Stomach (tissue), 9 donors: ENCODE measurements around the gene AP1S3. TPM values are rescaled to one million over a fixed set of nuclear protein-coding genes. Genes with fewer than 3 reads are reported as not detected.

Experiments used
- DNase-seq, 2 donors: peaks; one replicate each; pipeline versions ENCODE4 v3.0.0 to v3.0.0-alpha.2; 2013 to 2019
- H3K27ac ChIP-seq, 5 donors: fragments of 200-600 bp in 4 of 5; sonication (generic) in 4 of 5; one replicate each; pipeline ENCODE4 v1.5.1; 2013 to 2019; ENCODE audit warnings: mild to moderate bottlenecking in 1 of 5, moderate library complexity in 1 of 5
- H3K27me3 ChIP-seq, 3 donors: fragments of 200-600 bp; sonication (generic); one replicate each; pipeline ENCODE4 v1.5.1; 2017 to 2019; ENCODE audit warnings: mixed run types in 1 of 3
- H3K36me3 ChIP-seq, 4 donors: fragments of 200-600 bp; sonication (generic); 1 replicate in 3 of 4; 2 replicates in 1 of 4; pipeline ENCODE4 v1.5.1; 2016 to 2019
- H3K4me1 ChIP-seq, 4 donors: fragments of 200-600 bp; sonication (generic); one replicate each; pipeline ENCODE4 v1.5.1; 2016 to 2019
- H3K4me3 ChIP-seq, 4 donors: fragments of 200-600 bp; sonication (generic) in 3 of 4; one replicate each; pipeline ENCODE4 v1.5.1; 2016 to 2019; ENCODE audit warnings: mild to moderate bottlenecking in 1 of 4
- H3K9me3 ChIP-seq, 4 donors: fragments of 200-600 bp; sonication (generic); one replicate each; pipeline ENCODE4 v1.5.1; 2016 to 2019
- EP300 ChIP-seq: sonication (generic); formaldehyde crosslinking; IDR thresholded peaks from one replicate; pipeline ENCODE4 v1.6.1; 2017; ENCODE audit warnings: antibody characterized with exemption
- POLR2A ChIP-seq, 4 donors: fragments of 450-650 bp; IDR thresholded peaks; one replicate each; pipeline ENCODE4 v1.6.1; 2016; ENCODE audit warnings: antibody characterized with exemption in 4 of 4, control low read depth in 2 of 4, mild to moderate bottlenecking in 1 of 4, moderate library complexity in 1 of 4
- POLR2AphosphoS5 ChIP-seq, 3 donors: sonication (generic); formaldehyde crosslinking; IDR thresholded peaks; one replicate each; pipeline ENCODE4 v1.6.1; 2016; ENCODE audit warnings: antibody characterized with exemption in 3 of 3
- WGBS, 5 donors: extraction: QIAGEN DNeasy Blood & Tissue Kit in 3 of 5; methylation state at CpG; one replicate each; pipeline versions ENCODE4 v1.1.5 to v1.1.7; 2013 to 2018; 5-methylcytosine and 5-hydroxymethylcytosine counted together
- intact Hi-C: fragments of 100-400 bp; cut with DNase I; formaldehyde crosslinking; loops from one replicate; pipeline ENCODE4 v1.15.1; 2023; ENCODE audit warnings: low total_unique reads
- polyA plus RNA-seq, 3 donors: library from polyadenylated mRNA; stranded (reverse); fragments of 200-250 nt; gene quantifications; one replicate each; pipeline ENCODE4 v1.2.3, GENCODE V29; 2013
- total RNA-seq, 5 donors: library from RNA; depleted of rRNA; stranded (reverse); fragments of >200 nt; gene quantifications; one replicate each; pipeline versions ENCODE4 v1.1.0 to v1.2.3, GENCODE V29; 2014 to 2016
- TF ChIP-seq, protein P1 (sequence below), 7 experiments: fragments of 450-650 bp in 4 of 7; fragments of 200-600 bp in 3 of 7; sonication (generic) in 3 of 7; IDR thresholded peaks; one replicate each; pipeline ENCODE4 v1.5.1; 2016 to 2019; ENCODE audit warnings: antibody characterized with exemption in 7 of 7, control low read depth in 2 of 7, mild to moderate bottlenecking in 1 of 7
- donor health status: healthy with polysubstance abuse.
- donor health status: Bipolar disorder and iron deficiency.
- donor health status: healthy.

Gene AP1S3
- total and polyA plus RNA-seq, 8 donors = 1.5 to 18.2 (median 6.1) TPM; not detected in 2

DNA sequence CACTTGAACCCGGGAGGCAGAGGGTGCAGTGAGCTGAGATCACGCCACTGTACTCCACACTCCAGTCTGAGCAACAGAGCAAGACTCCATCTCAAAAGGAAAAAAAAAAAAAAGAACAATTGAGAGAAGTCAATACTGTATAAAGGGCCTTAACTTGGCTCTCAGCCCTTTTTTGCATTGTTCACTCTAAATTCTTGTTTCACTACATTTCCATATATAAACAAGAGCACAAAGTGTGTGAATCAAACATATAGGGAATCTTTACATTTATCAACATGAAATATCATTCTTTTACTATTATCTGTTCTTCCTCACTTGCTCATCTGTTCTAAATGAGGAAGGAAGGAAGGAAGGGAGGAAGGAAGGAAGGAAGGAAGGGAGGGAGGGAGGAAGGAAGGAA is 90.8 kb downstream of the AP1S3 start:
- no peaks in the 10 kb centered on the region for H3K27me3 ChIP-seq
- H3K36me3 ChIP-seq = no peaks in the 10 kb centered on the region
- intact Hi-C loops = no loop called here
- WGBS, 5 donors = 90 to 96% (median 93%) methylated on average over 2 of the region's 2 CpGs
- H3K4me1 ChIP-seq = no peaks in the 10 kb centered on the region
- TF ChIP-seq POLR2AphosphoS5 (IDR thresholded peaks at IDR 0.05) (no peak), POLR2A (IDR thresholded peaks at IDR 0.05) (no peak), EP300 (no peak)
- TF ChIP-seq, protein P1, sequence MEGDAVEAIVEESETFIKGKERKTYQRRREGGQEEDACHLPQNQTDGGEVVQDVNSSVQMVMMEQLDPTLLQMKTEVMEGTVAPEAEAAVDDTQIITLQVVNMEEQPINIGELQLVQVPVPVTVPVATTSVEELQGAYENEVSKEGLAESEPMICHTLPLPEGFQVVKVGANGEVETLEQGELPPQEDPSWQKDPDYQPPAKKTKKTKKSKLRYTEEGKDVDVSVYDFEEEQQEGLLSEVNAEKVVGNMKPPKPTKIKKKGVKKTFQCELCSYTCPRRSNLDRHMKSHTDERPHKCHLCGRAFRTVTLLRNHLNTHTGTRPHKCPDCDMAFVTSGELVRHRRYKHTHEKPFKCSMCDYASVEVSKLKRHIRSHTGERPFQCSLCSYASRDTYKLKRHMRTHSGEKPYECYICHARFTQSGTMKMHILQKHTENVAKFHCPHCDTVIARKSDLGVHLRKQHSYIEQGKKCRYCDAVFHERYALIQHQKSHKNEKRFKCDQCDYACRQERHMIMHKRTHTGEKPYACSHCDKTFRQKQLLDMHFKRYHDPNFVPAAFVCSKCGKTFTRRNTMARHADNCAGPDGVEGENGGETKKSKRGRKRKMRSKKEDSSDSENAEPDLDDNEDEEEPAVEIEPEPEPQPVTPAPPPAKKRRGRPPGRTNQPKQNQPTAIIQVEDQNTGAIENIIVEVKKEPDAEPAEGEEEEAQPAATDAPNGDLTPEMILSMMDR (IDR thresholded peaks at IDR 0.05) = no peak
- H3K9me3 ChIP-seq = no peaks in the 10 kb centered on the region
- H3K27ac ChIP-seq = no peak overlapping the region
- no peak overlapping the region for H3K4me3 ChIP-seq
- DNase-seq = no peak

DNA sequence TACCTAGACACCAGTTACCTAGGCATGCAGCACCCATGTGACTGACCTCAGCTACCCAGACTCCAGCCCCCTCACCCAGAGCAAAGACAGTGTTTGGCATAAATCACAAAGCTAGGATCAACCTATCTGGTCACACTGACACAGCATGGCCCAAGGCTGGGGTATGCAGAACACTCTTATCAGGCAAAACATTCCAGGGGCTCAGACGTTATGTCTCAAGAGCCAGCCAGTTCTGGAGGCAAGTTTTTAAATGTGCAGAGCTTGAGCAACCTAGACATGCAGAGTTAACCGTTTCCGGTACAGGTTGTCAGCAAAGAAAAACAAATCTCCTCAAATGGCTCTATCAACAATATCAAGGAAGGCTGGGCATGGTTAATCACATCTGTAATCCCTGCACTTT is 92.8 kb downstream of the AP1S3 start:
- no peak for DNase-seq
- TF ChIP-seq, protein P1 (IDR thresholded peaks at IDR 0.05) = no peak
- TF ChIP-seq POLR2AphosphoS5 (IDR thresholded peaks at IDR 0.05) (no peak), POLR2A (IDR thresholded peaks at IDR 0.05) (no peak), EP300 (no peak)
- H3K4me1 ChIP-seq = no peaks in the 10 kb centered on the region
- intact Hi-C loops = no loop called here
- WGBS, 5 donors = 53 to 70% (median 58%) methylated on average over 3 of the region's 3 CpGs
- no peaks in the 10 kb centered on the region for H3K9me3 ChIP-seq
- no peak overlapping the region for H3K27ac ChIP-seq
- H3K36me3 ChIP-seq = no peaks in the 10 kb centered on the region
- no peak overlapping the region for H3K4me3 ChIP-seq
- no peaks in the 10 kb centered on the region for H3K27me3 ChIP-seq

DNA sequence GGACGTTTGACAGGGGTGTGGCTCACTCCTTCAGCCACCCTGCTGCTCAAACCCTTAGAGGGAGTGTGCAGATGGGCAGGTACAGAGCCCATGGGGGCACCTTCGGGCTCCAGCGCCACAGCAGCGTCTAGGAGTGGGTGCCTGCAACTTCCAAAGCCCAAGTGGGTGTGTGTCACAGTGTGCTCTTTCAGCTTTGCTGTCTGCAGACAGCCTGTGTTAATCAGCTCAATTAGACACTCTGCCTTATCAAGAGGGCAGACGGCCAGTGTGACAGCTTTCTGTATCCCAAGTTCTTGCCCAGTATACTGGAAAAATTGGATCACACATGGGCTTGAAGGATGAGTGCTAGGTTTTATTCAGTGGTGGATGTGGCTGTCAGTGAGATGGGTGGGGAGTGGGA is 96.7 kb downstream of the AP1S3 start:
- Histone ChIP-seq H3K36me3 (no peaks in the 10 kb centered on the region), H3K9me3 (no peaks in the 10 kb centered on the region), H3K4me3 (no peak overlapping the region), H3K4me1 (no peaks in the 10 kb centered on the region), H3K27ac (no peak overlapping the region), H3K27me3 (no peaks in the 10 kb centered on the region)
- DNase-seq = no peak
- 65 to 76% (median 68%) methylated on average over 5 of the region's 5 CpGs for WGBS, 5 donors
- intact Hi-C loops = no loop called here
- TF ChIP-seq, protein P1 (IDR thresholded peaks at IDR 0.05) = no peak
- no peak for TF ChIP-seq POLR2AphosphoS5 (IDR thresholded peaks at IDR 0.05)
- no peak for TF ChIP-seq EP300
- no peak for TF ChIP-seq POLR2A (IDR thresholded peaks at IDR 0.05)

DNA sequence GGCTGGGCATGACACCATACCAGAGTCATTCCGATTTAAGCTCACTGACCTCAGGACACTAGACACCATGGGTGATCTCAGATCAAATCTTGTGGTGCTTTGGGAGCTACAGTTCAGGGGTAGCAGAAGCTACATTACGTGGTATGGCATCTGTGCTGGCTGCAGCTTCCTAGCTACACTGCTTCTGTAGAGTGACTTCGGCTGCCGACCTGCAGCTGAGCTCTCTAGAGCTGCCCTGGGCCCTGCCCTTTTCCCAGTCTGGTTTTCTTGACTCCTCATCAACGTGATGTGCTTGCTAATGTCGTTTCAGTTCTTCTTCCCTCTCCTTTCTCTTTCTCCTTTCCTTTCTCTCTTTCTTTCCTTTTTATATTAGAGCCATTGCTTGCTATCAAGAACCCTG is 100.2 kb downstream of the AP1S3 start:
- Histone ChIP-seq H3K27ac (no peak overlapping the region), H3K4me3 (no peak overlapping the region), H3K36me3 (no peaks in the 10 kb centered on the region), H3K27me3 (no peaks in the 10 kb centered on the region), H3K9me3 (no peaks in the 10 kb centered on the region), H3K4me1 (peaks cover 0 to 7% (median 0%) of the 10 kb centered on the region in 4 donors)
- DNase-seq = no peak
- TF ChIP-seq EP300 (no peak), POLR2AphosphoS5 (IDR thresholded peaks at IDR 0.05) (no peak), POLR2A (IDR thresholded peaks at IDR 0.05) (no peak)
- TF ChIP-seq, protein P1 (IDR thresholded peaks at IDR 0.05) = no peak
- intact Hi-C loops = no loop called here
- WGBS, 5 donors = 80 to 94% (median 91%) methylated on average over 6 of the region's 6 CpGs
